ENCODE measurements around the gene CNN1. TPM values are rescaled to one million over a fixed set of nuclear protein-coding genes. Genes with fewer than 3 reads are reported as not detected.

Gene CNN1
- total and polyA plus RNA-seq, 9 of the 15 experiments (the other 6 are each of a cell fraction or from before 2014, with no cell fraction given) = 0.23 to 10.6 (median 5.2) TPM

DNA sequence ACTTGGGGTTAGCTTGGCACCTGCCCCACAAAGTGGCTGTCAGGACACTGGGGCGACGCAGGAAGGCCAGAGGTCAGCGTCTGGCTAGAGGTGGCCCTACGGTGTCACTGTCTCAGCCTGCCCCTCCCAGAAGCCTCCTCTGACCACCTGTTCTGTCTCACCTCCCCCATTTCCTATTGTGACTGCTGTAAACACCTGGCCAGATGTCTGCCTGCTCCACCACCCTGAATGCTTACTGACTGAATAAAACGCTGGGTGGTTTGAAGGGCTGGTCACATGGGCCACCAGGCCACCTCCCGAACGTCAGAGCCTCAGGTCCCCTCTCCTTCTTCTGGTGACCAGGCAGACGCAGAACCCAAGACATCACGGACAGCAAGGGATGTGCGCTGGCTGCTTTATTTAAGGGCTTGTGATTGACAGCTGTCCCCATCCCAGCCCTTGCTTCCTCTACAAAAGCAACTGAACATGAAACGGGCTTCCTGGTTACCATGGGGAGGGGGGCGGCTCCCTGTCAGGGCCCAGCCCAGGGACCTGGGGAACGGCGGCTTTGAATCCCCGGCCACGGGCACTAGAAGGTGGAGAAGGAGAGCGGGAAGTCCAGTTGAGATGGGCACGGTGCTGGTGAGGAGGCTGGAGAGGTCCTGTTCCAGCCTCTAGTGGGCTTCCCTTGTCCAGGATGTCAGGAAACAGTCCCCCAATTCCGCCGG, 14.2 kb downstream of the CNN1 start (continued):
- TF ChIP-seq MECOM (CRISPR knock-in tag; IDR thresholded peaks at IDR 0.05) (no peak), MTA2 (IDR thresholded peaks at IDR 0.05; ENCODE audit: low read depth) (no peak), CEBPB (tag; IDR thresholded peaks at IDR 0.05) (no peak), ASH1L (IDR thresholded peaks at IDR 0.05; ENCODE audit: borderline replicate concordance, low read depth, partially characterized antibody) (no peak), ARID1B (IDR thresholded peaks at IDR 0.05) (no peak), BMI1 (IDR thresholded peaks at IDR 0.05; ENCODE audit: low read length) (no peak), KDM1A (IDR thresholded peaks at IDR 0.05) (no peak)
- TF ChIP-seq, protein P1, sequence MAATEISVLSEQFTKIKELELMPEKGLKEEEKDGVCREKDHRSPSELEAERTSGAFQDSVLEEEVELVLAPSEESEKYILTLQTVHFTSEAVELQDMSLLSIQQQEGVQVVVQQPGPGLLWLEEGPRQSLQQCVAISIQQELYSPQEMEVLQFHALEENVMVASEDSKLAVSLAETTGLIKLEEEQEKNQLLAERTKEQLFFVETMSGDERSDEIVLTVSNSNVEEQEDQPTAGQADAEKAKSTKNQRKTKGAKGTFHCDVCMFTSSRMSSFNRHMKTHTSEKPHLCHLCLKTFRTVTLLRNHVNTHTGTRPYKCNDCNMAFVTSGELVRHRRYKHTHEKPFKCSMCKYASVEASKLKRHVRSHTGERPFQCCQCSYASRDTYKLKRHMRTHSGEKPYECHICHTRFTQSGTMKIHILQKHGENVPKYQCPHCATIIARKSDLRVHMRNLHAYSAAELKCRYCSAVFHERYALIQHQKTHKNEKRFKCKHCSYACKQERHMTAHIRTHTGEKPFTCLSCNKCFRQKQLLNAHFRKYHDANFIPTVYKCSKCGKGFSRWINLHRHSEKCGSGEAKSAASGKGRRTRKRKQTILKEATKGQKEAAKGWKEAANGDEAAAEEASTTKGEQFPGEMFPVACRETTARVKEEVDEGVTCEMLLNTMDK (IDR thresholded peaks at IDR 0.05; ENCODE audit: borderline replicate concordance, insufficient read depth, low read depth, low read length, poor library complexity, severe bottlenecking) = no peak
- TF ChIP-seq, protein P2, sequence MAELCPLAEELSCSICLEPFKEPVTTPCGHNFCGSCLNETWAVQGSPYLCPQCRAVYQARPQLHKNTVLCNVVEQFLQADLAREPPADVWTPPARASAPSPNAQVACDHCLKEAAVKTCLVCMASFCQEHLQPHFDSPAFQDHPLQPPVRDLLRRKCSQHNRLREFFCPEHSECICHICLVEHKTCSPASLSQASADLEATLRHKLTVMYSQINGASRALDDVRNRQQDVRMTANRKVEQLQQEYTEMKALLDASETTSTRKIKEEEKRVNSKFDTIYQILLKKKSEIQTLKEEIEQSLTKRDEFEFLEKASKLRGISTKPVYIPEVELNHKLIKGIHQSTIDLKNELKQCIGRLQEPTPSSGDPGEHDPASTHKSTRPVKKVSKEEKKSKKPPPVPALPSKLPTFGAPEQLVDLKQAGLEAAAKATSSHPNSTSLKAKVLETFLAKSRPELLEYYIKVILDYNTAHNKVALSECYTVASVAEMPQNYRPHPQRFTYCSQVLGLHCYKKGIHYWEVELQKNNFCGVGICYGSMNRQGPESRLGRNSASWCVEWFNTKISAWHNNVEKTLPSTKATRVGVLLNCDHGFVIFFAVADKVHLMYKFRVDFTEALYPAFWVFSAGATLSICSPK (IDR thresholded peaks at IDR 0.05; ENCODE audit: borderline replicate concordance) = no peak
